ENCODE measurements around the gene MMP15.
A peak's percentile ranks its signal among the peaks of the same experiment; 100 is the strongest.

MMP15 gene

DNA sequence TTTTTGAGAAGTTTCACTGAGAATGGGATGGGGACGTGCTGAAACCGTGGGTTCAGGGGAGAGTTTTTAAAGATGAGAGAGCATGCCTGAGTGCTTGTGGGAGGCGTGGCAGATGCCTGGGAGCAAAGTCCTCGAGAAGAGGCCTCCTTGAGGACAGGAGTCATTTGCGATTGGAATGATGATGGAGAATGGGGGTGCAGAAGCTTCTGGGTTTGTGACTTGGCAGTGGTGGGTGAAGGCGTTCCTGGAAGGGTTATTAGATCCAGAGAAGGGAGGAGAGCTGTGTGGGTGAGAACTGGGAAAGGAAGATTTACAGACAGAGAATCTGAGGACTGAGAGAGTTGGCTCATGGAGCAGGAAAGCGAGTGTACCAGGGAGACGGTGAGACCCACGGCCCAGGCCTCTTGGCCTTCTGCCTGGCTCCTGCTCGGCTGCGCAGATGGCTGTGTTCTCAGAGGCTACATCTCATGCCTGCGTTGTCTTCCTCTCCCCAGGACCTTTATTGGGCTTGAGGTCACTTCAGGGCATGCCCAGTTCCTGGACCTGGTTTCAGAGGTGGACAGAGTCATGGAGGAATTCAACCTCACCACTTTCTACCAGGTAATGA is 8.6 kb upstream of the MMP15 start:
- no peak for DNase-seq (ENCODE audit: extremely low read depth in 1 of 2, low read depth in 1 of 2)

DNA sequence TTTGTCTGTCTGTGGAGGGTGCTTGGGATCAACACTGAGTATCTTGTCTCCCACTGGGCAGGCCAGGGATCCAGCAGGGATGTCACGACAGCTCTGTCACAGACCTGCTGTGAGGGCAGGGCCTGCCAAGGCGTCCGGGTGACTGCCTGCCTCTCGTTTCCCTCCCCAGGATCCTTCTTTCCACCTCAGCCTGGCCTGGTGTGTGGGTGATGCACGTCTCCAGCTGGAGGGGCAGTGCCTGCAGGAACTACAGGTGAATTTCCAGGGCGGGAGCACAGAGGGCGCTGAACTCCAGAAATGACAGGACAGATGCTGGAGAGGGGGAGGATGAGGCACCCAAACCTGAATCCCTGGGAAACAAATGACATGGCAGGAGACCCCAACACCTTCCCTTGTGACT is 6.8 kb upstream of the MMP15 start:
- no peak for DNase-seq (ENCODE audit: extremely low read depth in 1 of 2, low read depth in 1 of 2)

DNA sequence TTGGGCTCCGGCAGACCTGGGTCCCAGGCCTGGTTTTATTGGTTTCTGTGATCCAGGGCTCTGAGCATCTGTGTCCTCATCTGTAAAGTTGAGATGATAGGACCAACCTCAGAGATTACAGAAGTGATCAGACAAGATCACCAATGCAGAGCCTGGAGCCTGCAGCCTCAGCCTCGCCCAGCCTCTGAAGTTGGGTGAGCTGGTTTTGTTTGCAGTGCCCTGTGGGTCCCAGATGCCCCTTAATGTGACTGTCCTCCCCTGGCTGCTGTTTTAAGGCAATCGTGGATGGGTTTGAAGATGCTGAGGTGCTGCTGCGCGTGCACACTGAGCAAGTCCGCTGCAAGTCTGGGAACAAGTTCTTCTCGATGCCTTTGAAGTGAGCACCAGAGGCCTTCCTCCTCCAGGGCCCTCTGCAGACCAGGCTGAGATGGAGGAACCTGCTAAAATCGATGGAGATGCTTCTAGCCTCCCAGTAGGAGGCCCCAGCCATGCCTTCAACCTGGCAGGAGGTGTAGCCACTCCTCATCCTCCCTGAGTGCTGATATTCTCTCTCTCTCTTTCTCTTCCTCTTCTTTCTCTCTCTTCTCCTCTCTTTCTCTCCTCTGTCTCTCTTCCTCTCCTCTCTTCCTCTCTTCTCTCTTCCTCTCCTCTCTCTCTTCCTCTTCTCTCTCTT is 5.6 kb upstream of the MMP15 start:
- no peak for DNase-seq (ENCODE audit: extremely low read depth in 1 of 2, low read depth in 1 of 2)

DNA sequence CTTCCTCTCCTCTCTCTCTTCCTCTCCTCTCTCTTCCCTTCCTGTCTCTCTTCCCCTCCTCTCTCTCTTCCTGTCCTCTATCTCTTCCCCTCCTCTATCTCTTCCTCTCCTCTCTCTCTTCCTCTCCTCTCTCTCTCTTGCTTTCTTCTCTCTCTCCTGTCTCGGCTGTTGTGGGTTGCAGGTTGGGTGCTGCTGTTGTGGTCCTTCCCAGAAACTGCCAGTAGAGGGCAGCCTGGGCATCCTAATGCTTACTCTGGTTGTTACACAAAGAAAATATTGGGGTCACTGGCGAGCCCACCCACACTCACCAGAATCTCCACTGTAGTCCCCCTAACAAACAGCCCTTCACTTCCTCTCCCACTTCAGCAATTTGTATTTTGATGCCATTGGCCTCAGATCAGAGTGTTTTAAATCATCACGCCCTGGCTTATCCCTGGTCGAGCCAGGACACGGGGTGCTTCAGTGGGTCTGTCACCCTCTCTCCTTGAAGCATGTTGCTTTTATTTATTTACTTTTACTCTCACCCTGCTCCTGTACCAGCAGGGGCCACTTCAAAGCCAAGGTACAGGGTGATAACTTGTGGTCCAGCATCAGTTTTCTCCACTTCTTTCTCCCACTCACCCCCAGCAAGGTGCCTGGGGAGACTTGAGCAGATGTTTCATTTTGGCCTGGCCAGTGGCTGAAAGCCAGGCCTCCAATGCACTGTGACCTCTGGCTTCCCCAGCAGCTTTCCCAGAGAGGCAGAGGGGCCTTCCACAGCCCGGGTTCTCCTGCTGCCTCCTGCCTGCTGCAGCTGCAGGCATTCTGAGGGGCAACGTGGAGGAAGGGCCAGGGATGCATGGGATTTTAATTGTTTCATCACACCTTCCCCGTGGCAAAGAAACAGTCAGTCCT is 4.7 kb upstream of the MMP15 start:
- peak in 1 of 2 donors; percentile 44 for DNase-seq (ENCODE audit: extremely low read depth in 1 of 2, low read depth in 1 of 2)

DNA sequence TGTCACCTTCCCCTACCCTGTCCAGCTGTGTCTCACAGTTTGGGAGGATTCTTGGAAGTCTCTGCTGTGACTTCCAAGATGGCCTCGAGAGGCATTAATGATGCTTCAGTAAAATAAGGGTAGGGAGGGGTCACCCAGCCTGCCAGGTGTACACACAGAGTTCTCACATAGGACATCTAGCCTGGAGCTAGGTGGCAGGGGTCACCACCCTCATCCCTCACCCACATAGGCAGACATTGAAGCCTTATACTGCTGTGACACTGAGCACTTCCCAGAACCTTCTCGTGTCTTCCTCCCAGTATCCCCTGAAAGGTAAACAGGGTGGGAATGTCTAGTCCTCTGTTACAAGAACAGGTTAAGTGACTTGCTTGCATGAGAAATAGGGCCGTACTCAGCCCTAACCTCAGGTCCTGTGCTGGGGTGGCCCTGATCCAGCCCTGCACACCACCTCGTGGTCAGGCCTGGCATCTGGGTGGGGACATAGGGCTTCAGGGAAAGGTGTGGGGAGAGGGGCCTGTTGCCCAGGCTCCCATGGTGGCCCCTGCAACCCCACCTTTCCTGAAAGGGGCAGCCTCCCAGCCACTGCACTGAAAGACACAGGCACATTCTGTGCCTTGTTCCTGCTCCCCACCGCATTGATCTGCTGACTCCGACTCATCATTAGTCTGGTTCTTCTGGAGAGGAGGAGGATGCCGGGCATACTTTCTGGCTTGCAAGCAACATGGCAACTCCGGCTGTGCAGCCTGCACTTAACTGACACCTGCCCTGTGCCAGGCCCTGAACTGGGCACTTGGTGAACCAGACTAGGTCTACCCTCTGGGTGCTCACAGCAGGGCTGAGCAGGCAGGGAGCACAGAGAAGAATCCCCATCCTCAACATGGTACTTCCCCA is 3.6 kb upstream of the MMP15 start:
- DNase-seq (ENCODE audit: extremely low read depth in 1 of 2, low read depth in 1 of 2): no peak

DNA sequence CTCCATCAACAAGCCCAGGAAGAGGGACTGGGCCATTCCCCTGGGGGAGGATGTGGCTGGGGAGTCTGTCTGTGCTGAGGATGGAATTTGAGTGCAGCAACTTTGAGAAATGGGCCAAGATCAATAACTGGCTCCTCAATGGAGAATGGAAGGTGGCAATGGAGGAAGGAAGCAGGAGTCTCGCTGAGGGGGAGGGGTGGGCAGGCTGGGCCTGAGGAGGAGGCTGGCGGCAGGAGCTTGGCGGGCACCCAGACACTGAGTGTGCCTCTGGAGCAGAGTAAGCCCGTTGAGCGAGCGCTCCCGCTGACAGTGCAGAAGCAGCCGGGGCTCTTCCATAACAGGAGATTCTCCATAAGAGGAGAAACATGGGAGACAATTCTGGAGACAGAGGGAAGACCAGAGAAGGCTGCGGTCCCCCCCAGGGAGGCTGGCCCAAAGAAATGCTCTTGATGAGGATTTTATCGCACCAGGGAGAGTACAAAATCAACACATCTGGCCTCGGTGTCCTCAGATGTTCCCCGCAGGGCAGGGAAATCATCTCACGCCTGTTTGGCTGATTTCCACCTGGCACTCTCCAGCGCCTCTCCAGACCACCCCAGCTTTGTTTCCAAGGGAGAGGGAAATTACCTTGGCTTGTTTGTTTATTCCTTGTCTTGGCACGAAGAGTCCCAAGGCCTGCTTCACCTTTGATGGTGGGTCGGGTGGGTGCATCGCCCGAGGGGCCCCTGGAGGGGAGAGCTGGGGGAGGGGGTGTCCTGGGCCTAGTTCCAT is 2.8 kb upstream of the MMP15 start:
- DNase-seq (ENCODE audit: extremely low read depth in 1 of 2, low read depth in 1 of 2): no peak

DNA sequence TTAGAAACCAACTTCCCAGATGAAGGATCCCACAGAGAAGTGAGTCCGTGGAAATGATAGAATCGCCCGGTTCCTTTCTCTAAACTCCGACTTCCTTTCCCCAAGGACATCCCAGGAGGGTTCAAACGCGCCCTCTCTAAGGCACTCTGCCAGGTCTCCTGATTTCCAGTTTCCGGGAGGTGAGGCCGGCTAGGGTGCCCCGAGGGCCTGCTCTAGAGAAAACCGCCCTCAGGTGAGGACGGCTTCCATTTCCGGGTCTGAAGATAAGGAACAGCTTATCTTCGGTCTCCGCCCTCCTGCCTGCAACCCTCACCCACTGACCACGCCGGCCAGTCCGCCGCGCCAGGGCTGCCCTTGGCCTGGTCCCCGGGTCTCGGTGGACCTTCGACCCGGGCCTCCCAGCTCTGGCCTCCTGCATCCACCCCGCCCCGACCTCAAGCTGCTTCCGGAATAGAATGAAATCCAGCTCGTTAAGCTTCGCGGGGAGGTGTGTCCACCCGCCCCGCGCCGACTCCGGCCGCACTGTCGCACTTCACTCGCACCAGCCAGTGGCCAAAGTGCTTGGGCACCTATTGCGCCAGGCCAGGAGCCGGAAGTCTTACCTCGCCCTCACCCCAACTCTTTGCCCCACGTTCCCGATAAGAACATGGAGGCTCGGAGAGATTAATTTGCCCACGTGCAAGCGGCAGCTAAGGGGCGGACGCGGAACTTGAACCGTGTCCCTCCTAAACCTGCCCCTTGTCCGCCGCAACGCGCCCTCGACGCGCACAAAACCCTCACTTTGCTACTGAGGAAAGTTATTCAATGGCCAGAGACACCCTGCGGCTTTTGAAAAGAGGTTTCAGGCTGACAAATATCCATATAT is 836 bp upstream of the MMP15 start:
- no peak for DNase-seq (ENCODE audit: extremely low read depth in 1 of 2, low read depth in 1 of 2)

DNA sequence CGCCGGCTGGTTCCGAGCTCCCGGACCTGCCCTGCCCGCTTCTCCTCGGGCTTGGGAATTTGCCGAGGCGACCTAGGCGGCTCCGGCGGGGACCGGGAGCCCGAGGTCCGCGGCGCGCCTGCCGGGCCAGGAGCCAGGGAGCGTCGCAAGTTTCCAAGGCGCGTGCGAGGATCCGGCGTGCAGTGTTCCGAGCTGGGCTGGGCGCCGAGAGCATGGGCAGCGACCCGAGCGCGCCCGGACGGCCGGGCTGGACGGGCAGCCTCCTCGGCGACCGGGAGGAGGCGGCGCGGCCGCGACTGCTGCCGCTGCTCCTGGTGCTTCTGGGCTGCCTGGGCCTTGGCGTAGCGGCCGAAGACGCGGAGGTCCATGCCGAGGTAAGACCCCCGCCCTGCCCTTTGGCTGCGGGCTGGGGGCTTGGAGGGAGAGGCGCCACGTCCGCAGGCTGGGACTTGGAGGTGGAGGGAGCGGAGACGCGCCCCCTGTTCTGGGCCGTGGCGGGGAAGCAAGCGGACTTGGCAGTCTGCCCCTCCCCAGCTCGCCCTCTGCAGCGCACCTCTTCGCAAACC is 668 bp downstream of the MMP15 start:
- DNase-seq (ENCODE audit: extremely low read depth in 1 of 2, low read depth in 1 of 2): no peak

DNA sequence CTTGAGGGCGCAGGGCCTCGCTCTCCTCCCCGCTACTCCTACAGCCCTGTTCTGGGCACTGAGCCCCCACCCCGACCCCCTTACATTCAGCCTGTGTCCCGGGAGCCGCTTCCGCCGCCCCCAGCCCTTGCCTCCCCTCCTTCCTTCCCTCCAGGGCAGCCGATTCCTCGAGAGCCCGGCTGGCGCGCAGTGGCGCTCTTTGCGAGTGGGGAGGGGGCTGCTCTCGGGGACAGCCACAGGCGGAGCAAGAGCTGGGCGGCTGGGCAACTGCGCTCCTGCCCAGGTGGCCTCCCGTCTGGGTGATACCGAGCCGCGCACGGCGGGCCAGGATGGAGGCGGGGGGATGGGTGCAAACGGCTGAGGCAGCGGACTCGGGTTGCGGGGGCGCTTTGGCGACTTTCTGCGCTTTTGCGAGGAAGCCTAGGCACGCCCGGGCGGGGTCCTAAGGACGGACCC is 1.2 kb downstream of the MMP15 start:
- DNase-seq (ENCODE audit: extremely low read depth in 1 of 2, low read depth in 1 of 2): no peak

DNA sequence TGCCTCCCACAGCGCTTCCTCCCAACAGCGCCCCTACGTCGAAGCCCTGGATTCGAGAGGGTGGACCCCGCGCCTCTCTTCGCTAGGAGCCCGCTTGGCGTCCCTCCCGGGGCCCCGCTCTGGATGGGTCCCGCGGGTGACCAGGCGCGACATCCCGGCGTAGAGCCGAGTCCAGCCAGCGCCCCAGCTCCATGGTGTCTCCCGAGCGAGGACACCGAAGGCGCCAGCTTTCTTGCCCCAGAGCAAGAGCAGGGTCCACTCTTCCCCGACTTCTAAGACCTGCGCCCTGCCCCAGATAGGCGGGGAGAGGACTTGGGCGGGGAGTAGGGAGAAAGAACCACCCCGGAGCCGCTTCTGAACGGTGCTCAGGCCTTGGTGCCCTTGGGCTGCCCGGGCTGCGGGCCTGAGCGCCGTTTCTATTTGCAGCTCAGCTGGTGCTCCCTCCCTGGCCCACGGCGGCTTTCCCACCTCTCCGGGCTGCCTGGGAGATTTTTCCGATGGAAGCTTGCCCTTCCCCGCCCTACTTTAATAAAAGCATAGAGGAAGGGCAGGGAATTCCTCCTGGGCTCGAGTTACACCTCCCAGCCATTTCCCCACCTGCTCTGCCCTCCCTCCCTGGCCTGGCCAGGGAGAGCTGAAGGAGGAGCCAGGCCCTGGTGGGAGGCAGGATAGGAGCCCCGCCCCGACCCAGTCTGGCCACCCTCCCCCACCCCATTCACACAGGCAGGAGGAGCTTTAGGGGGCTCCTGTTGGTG is 1.8 kb downstream of the MMP15 start:
- no peak for DNase-seq (ENCODE audit: extremely low read depth in 1 of 2, low read depth in 1 of 2)

DNA sequence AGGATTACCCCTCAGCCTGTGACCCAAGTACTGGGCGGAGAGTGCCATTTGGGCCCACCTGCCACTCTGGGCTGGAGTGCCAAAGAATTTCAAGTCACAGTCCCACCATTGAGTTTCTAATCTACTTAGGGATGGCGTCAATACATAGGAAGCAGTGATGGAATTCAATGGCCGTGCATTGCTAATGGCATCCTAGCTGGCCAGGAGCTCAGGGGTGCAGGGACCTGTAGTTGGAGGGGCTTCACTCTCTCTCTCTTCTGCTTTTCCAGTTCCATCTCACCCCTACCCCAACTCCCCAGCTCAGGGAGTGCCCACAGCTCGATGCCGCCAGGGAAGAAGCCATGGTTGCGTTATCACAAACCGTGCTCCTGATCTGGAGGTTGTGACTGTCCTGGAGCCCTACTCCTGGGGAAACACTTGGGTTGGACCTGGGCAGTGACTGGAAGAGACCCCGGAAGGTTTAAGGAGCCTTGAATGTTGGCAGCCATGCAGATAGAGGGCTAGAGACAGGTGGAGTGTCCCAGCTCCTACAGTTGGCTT is 2.4 kb downstream of the MMP15 start:
- DNase-seq (ENCODE audit: extremely low read depth in 1 of 2, low read depth in 1 of 2): no peak

DNA sequence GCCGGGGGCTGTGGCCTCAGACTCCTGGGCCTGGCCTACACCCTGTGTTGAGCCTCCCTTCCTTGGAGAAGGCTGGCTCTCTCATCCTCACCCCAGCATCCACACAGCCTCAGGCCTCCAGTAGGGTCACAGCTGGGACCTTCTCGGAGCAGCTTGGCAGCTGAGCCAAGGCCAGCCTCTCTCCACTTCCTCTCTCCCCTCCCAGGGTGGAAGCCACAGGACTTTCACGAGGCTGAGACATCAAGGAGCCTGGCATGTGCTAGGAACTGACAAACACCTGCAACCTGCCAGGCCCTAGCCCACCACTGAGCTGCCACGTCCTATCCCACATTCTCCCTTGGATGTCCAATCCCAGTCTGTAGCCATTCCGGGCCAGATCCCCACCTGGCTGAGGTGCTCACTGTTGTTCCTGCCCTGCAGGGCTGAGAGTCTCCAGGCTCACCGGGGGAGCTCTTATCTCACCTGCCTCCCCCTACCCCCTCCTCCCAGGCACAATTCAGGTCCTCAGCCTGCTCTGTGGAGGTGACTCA is 3.1 kb downstream of the MMP15 start:
- no peak for DNase-seq (ENCODE audit: extremely low read depth in 1 of 2, low read depth in 1 of 2)

DNA sequence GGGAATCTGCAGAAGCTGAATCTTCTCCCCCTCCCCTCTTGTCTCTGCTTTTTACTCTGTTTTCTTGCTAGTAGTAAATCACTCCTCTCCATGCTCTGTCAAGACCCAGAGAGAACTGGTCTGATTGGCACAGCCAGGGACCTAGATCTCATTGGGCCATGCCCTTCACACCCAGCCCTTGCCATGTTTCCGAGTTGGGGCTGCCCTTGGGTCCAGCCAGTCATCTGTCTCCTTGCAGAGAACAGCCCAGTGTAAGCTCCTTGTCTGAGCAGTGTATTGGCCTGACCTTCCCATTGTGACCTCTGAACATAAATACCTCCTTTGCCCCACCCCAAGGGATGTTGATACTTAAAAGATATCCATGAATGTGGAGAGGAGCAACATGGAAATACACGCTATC is 3.9 kb downstream of the MMP15 start:
- no peak for DNase-seq (ENCODE audit: extremely low read depth in 1 of 2, low read depth in 1 of 2)

DNA sequence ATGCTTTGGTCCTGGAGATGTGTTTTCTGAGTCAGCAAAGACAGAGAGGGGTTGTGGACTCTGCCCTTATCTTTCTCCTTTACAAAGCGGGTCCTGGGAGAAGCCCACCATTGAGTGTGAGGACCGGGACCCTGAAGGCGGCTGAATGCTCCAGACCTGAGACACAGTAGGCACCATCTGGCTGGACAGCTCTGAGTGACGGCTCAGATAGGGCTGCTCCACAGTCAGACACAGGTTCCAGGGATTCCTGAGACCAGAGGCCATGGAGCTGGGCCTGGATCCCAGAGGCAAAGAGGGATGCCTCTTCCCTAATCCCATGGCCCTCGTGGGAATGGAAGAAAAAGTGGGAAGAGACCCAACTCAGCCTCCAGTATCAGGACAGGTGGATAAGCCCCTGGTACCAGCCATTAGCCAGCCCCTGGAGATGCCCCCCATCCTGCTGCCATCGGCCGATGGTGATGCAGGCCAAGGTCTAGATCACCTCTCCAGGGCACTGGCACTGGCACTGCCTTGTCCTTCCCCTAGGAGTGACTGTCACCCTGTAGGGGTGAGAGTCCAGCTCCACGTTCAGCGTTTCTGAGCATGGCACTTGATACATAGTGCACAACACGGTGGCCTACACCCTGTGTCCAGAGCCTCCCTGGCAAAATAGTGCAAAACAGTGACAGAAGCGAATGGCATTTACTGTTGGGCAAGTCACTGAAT is 4.7 kb downstream of the MMP15 start:
- DNase-seq (ENCODE audit: extremely low read depth in 1 of 2, low read depth in 1 of 2): no peak

DNA sequence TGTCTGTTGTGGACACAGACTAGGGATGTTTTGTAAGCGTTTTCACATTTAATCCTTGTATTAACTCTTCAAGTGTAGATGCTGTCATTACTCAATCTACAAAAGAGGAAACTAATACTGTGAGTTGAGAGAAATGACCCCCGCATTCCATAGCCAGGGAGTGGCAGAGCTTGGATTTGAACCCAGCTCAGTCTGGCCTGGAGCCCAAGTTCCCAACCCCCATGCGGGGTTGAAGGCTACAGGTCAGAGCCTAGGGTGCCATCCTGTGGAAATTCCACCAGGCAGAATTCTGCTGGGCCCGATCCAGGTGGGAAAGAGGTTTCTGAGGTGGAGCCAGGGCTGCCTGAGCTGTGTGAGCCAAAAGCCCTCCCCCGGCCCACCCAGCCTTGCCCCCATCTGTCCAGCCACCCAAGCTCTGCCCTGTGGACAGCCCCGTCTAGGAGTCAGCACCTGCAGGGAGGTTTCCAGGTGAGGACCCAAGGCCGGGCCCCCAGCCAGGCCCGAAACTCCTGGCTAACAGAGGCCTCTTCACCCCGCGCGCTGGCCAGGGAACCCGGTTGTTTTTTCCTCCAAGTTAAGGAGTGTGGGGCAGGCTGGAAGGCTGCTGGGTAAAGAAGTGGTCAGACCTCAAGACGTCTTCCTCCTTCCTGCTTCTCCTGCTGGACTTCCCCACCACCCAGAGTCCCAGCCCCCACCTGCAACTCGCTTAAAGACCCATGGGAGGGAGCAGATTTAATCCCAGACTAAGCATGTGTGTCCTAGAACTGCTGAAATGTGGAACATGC is 5.7 kb downstream of the MMP15 start:
- no peak for DNase-seq (ENCODE audit: extremely low read depth in 1 of 2, low read depth in 1 of 2)

DNA sequence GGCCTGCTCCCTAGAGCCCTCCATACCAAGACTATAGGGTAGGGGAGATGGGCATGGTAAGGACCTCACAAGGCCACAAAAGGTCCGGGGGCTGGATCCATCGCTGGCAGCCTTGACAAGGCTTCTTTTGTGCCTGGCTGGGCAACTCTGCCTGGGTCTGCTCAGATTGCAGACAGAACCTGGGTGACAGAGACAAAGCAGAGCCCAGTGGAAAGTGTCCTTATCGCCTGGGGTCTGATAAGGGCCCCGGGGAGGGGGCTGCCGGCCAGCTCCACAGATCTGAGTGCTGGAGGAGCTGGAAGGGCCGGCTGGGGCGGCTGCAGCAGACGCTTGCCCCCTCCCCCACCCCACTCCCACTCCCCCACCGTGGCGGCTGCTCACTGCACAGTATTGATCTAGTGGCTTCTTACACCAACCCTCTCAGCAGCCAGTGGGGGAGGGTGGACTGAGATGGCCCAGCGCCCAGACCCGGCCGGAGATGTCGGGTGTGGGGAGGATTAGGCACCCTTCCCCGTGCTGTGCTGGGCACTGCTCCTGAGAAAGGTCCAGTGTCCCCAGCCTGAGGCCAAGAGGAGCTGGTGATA is 7.2 kb downstream of the MMP15 start:
- DNase-seq (ENCODE audit: extremely low read depth in 1 of 2, low read depth in 1 of 2): no peak
